ENCODE measurements around the gene CD69. TPM values are rescaled to one million over a fixed set of nuclear protein-coding genes. Genes with fewer than 3 reads are reported as not detected.

Gene CD69
- total RNA-seq, 1 donor from 2014 or later = 3.7 TPM

DNA sequence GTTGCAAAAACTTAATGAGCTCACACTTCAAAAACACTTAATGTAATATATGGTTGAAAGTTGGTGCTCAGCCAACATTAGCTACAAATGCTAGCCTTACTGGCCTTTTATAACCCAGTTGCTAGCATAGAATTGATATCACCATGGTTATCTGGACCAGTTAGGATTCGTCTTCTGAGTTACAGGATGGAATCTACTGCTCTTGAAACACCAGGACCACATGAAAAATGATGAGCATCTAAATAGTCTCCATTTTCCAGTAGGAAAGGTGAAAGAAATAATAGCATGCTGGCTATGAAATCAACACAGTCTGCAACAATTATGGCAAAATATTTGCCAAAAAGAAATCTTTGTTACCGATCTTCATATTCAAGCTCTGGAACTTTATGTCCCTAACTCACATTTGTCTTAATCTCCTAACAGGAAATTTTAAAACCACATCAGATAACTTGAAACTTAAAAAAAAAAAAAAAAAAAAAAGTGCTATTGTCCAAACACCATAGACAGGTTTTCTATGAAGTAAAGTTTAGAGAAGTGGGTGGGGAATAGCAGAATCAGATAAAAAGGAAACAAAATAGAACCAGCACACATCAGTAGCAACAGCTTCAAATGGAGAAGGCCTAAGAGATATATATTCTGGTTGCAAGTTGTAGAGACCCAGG lies 12.6 kb upstream of the CD69 start:
- TF ChIP-seq, protein P1, sequence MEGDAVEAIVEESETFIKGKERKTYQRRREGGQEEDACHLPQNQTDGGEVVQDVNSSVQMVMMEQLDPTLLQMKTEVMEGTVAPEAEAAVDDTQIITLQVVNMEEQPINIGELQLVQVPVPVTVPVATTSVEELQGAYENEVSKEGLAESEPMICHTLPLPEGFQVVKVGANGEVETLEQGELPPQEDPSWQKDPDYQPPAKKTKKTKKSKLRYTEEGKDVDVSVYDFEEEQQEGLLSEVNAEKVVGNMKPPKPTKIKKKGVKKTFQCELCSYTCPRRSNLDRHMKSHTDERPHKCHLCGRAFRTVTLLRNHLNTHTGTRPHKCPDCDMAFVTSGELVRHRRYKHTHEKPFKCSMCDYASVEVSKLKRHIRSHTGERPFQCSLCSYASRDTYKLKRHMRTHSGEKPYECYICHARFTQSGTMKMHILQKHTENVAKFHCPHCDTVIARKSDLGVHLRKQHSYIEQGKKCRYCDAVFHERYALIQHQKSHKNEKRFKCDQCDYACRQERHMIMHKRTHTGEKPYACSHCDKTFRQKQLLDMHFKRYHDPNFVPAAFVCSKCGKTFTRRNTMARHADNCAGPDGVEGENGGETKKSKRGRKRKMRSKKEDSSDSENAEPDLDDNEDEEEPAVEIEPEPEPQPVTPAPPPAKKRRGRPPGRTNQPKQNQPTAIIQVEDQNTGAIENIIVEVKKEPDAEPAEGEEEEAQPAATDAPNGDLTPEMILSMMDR (IDR thresholded peaks at IDR 0.05; ENCODE audit: insufficient read depth, low read length, poor library complexity, severe bottlenecking) = no peak
- Histone ChIP-seq H3K27me3 (ENCODE audit: control insufficient read depth, insufficient read depth, low read length) (no peaks in the 10 kb centered on the region), H3K36me3 (ENCODE audit: control insufficient read depth, insufficient read depth, low read length) (no peaks in the 10 kb centered on the region), H3K4me3 (ENCODE audit: low read depth, low read length) (no peak overlapping the region)
- DNase-seq (ENCODE audit: low read depth) = no peak

DNA sequence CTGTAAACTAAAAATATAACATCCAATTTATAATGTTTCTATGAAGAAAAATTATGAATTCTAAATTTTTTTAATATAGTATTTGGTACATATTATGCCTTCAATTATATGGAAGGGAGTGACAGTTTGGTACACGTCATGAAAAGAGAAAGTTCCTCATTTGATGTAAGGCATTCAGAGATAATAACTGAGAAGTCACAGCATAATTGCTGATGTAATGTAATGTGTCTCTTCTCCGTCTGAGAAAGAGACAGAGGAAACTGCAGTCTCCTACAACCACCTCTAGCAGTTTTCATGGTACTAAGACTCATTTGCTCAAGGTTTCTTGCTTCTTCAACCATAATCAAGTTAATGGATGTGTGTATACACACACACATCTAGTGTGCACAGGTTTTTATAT lies 2.3 kb upstream of the CD69 start:
- no peaks in the 10 kb centered on the region for H3K36me3 ChIP-seq (ENCODE audit: control insufficient read depth, insufficient read depth, low read length)
- no peak for DNase-seq (ENCODE audit: low read depth)
- TF ChIP-seq, protein P1 (IDR thresholded peaks at IDR 0.05; ENCODE audit: insufficient read depth, low read length, poor library complexity, severe bottlenecking) = no peak

DNA sequence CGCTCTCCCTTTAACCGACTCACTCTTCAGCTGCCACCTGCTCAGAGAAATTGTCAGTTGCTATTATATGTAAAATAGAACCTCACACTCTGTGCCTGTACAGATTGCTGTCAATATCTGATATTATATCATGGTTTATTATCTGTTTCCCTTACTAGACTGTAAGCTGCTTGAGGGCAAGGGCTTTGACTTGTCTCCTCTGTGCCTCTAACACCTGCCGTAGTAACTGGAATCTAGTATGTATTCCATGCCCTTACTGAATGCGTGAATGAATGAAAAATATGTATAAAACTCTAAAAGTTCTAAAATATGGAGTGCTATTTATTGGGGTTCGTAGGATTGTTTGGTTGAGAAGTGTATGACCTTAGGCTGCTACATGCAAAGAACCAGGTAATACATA lies 1.7 kb upstream of the CD69 start:
- TF ChIP-seq, protein P1 (IDR thresholded peaks at IDR 0.05; ENCODE audit: insufficient read depth, low read length, poor library complexity, severe bottlenecking) = no peak
- DNase-seq (ENCODE audit: low read depth) = no peak
- Histone ChIP-seq H3K27me3 (ENCODE audit: control insufficient read depth, insufficient read depth, low read length) (no peaks in the 10 kb centered on the region), H3K36me3 (ENCODE audit: control insufficient read depth, insufficient read depth, low read length) (no peaks in the 10 kb centered on the region), H3K4me3 (ENCODE audit: low read depth, low read length) (no peak overlapping the region)

More for the DNA sequence above, 2.3 kb upstream of the CD69 start:
- Histone ChIP-seq H3K27me3 (ENCODE audit: control insufficient read depth, insufficient read depth, low read length) (no peaks in the 10 kb centered on the region), H3K4me3 (ENCODE audit: low read depth, low read length) (no peak overlapping the region)

DNA sequence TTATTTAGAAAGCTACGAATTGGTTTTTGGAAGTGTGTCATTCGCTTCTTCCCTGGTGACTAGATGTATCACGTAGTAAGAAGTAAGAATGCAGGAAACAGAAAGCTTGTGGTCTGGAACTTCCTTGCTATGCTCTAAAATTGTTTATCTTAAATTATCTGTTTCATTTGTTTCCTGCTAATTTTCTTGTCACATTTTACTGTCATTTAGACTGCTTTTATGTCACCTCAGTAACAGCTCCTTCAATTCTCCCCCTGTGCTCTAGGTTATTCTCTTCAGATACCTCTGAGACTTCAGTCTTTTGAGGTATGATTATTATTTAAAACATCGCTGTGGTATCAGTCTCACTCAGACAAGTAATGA lies 699 bp upstream of the CD69 start:
- no peaks in the 10 kb centered on the region for H3K27me3 ChIP-seq (ENCODE audit: control insufficient read depth, insufficient read depth, low read length)
- no peak for DNase-seq (ENCODE audit: low read depth)
- H3K4me3 ChIP-seq (ENCODE audit: low read depth, low read length) = no peak overlapping the region
- TF ChIP-seq, protein P1 (IDR thresholded peaks at IDR 0.05; ENCODE audit: insufficient read depth, low read length, poor library complexity, severe bottlenecking) = no peak
- no peaks in the 10 kb centered on the region for H3K36me3 ChIP-seq (ENCODE audit: control insufficient read depth, insufficient read depth, low read length)

DNA sequence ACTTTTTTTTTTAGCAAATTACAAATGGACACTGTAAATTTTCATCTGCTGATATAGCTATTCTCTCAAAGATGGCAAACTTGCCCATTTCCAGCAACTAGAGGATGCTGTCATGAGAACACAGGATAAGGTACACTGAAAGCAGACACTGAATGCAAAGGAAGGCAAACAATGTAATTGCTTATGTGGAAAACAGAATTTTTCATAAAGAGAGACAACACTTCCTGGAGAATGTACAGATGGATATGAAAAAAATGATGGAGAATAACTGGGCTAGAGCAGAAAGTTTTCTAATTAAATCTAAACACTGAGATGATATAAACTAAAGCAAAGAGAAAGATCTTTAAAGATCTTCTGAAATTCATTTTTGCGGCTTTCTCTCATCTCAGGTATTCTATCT lies 581 bp downstream of the CD69 start:
- Histone ChIP-seq H3K4me3 (ENCODE audit: low read depth, low read length) (no peak overlapping the region), H3K36me3 (ENCODE audit: control insufficient read depth, insufficient read depth, low read length) (no peaks in the 10 kb centered on the region), H3K27me3 (ENCODE audit: control insufficient read depth, insufficient read depth, low read length) (no peaks in the 10 kb centered on the region)
- TF ChIP-seq, protein P1 (IDR thresholded peaks at IDR 0.05; ENCODE audit: insufficient read depth, low read length, poor library complexity, severe bottlenecking) = no peak
- no peak for DNase-seq (ENCODE audit: low read depth)

DNA sequence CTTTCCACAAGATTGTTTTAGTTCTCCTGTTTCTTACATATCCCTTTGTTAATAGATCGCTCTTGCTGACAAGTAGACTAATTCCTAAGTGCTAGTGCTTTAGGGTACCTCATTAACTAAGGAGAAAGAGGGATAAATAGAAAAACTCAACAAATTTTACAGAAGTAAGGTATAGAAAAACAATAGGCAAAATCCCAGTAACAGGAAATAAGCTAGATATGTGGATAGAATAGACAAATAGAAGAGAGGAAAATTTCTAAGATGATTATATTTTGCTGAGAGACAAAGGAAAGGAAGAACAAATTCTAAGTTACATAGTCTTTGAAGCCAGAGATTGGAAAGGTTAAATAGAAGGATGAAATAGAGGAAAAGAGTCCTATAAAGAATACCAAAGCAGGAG lies 1.0 kb downstream of the CD69 start:
- TF ChIP-seq, protein P1 (IDR thresholded peaks at IDR 0.05; ENCODE audit: insufficient read depth, low read length, poor library complexity, severe bottlenecking) = no peak
- Histone ChIP-seq H3K36me3 (ENCODE audit: control insufficient read depth, insufficient read depth, low read length) (no peaks in the 10 kb centered on the region), H3K27me3 (ENCODE audit: control insufficient read depth, insufficient read depth, low read length) (no peaks in the 10 kb centered on the region), H3K4me3 (ENCODE audit: low read depth, low read length) (no peak overlapping the region)
- DNase-seq (ENCODE audit: low read depth) = no peak

Data from kidney epithelial cell (primary cell).